Renal cortical epithelial cell (primary cell): ENCODE data around the gene MBOAT1. TPM values are rescaled to one million over a fixed set of nuclear protein-coding genes. Genes with fewer than 3 reads are reported as not detected.

Experiments used
- DNase-seq: peaks from one replicate; pipeline ENCODE4 v3.0.0-alpha.2; 2011; ENCODE audit warnings: low read depth
- total RNA-seq: library from RNA; depleted of rRNA; stranded (reverse); fragments of >200 nt; gene quantifications from 2 replicates; pipeline ENCODE4 v1.2.3, GENCODE V29; 2014

The MBOAT1 gene
- total RNA-seq, 1 donor from 2014 or later = 8.9 TPM

DNA sequence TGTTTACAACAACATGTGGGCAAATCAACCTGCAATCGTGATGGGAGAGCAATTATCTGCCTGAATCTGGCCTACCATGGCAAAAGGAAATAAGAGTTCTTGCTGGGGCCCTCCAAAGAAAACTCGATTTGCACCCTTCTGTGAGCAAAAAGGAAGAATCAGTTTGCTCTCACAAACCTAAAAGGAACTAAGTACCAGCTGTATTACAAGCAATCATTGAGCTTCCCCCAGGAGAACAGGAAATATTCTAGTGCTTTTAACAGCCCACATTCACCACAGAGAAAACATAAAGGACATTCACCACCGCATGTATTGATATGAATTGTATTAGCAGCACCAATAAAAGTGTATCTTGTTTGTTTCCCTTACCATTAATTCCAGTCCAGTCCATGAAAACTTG is 75.0 kb downstream of the MBOAT1 start:
- DNase-seq = no peak

GRCh38 chr6:20135677-20136268 is 76.5 kb downstream of the MBOAT1 start:
- no peak for DNase-seq

DNA sequence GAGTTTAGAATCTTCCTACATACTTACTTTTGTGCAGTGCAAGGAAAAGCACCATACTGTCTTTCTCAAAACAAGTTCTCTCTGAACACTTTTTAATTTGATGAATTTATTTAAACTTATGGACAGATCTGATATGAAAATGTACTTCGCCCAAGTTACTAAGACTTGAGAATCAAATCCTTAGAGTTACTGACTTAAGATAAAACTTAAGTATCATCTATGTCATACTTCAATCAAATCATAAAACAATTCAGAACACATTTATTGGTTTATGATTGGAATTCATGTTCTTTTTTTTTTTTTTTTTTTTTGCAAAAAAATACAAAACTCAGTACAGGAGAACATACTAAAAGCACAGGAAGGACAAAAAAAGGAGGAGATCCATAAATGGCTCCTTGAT is 77.7 kb downstream of the MBOAT1 start:
- DNase-seq = no peak

DNA sequence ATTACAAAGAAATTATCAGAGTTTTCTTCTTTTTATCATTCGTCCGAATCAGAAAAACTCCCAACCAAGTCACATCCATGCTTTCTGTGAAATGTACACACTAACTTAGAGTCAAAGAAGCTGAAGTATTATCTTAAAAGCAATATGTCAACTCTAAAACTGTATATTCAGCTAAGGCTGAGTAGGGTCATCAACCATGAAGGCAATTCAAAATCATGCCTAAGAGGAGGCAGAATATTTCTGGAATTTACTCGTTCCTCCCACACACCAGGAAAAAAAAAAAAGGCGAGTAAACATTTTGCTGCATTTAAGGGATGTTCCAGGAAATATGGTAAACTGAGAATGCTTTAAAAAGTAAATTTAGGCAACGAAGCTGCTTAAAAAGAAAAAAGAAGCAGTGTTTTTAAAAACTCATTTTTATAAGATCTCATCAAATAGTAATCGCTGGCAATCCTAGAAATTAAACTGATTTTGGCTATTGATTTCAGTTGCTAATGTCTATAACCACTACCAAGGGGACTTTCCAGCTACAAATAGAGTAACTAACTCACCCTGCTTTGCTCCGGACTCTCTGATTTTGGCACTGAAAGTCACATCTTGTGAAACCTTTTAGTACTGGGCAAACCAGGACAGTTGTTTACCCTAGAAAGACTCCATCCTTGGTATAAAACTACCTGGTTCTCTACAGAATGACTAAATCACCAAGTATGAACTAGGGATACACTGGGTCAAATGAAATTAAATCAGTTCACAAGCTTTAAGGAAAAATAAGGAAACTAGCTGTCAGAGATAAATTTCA is 82.8 kb downstream of the MBOAT1 start:
- DNase-seq = peak; percentile 18

GRCh38 chr6:20128018-20128417 is 84.3 kb downstream of the MBOAT1 start:
- no peak for DNase-seq

- DNase-seq = peak; percentile 30
Observed at GRCh38 chr6:20126789-20127653, 85.2 kb downstream of the MBOAT1 start.

DNA sequence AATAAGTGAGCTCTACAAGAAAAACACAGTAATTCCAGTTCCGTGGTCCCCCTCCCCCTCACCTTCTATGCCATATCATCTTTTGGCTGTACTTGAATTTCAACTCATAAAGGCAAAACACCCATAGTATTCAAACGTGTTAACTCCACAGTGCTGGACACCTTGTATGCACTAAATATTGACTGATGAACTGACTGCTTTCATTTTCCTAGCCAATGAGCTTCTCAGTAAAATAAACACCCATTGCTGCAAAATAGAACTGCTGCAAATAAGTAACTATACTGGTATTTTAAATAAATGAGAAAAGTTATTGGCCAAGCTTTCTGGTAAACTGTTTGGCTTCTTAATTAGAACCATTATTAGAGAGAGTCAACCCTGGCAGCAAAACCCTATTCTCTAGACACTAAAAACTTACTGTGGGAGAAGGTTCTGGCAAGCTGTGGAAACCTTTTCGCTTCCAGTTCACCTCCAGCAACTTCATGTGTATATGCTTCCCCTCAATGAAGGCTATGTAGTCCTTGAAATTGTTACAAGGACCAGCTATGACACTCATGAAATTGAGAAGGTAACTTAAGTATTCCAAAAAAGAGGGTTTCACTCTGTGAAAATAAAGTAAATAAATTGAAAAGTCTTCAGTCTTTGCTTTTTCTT is 86.0 kb downstream of the MBOAT1 start:
- DNase-seq = no peak

GRCh38 chr6:20124545-20124944 is 87.7 kb downstream of the MBOAT1 start:
- no peak for DNase-seq

- DNase-seq = no peak
Observed at GRCh38 chr6:20119485-20119884, 92.8 kb downstream of the MBOAT1 start.

DNA sequence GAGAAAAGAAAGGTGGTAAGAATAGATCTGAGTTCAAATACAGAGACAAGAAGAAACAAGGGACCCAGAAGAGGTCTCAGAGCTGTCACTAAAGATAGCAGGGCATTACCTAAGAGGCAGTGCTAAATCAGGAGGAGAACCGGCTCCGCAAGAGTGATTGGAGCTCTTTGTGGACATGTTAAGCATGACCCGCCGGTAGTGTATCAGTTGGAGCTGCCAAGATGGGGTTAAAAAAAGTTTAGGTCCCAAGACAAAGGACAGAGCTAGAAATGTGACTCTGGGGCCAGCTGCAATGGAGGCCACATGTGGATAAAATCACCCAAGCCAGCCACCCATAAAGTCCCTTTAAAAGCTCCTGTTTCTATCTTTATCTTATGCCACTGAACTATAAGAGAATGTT is 93.4 kb downstream of the MBOAT1 start:
- no peak for DNase-seq

DNA sequence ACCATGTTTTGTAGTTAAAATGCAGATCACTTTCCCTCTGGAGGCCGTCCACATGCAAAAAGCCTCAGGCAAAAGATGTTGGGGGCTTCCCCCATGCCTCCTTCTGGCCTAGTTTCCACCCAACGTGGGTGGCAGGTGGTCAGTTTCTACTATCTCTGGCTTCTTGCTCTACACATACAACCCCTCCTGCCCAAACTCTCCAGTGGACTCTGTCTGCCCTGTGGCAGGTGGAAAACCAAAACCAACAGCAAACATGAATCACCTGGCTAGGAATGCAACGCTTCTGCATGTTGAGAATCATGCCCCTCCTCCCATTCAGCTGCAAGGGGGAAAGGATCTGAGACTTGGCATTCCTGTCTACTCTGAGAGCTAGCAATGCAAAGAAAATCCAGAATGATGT is 94.8 kb downstream of the MBOAT1 start:
- DNase-seq = peak; percentile 80

GRCh38 chr6:20116792-20117191 is 95.5 kb downstream of the MBOAT1 start:
- no peak for DNase-seq

DNA sequence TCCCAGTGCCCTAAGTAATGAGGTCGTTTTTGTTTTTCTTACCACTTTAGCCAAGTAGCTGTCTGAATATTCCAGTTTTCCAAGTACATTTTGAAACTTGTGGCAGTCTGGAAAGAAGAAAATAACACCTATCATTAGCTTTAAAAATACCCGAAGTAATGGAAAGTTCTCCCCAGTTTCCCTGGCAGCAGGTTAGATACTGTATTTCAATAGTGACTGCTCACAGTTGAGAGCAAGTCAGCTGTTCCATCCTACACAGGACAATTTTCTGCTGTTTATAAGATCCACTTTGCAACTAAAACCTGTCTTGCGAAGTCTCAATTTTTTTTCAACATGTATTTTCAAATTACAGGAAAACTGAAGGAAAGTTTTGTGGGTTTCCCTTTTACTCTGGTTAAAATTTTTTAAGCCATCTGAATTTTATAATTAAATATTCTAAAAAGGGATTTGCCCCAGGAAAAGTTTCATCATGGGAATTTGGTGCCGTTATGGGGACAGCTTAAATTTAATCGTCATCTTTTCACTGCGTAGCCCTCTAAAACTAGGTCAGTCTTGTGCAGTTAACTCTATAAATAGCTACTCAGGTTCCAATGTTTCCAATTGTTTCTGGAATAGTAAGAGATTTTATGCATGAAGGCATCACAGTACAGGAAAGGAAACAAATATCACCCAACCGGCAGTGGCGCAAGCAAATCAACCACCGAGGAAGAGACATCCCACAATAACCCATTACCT is 96.9 kb downstream of the MBOAT1 start:
- no peak for DNase-seq

- no peak for DNase-seq
Observed at GRCh38 chr6:20113649-20114224, 98.5 kb downstream of the MBOAT1 start.

GRCh38 chr6:20112841-20113240 is 99.4 kb downstream of the MBOAT1 start:
- DNase-seq = no peak

DNA sequence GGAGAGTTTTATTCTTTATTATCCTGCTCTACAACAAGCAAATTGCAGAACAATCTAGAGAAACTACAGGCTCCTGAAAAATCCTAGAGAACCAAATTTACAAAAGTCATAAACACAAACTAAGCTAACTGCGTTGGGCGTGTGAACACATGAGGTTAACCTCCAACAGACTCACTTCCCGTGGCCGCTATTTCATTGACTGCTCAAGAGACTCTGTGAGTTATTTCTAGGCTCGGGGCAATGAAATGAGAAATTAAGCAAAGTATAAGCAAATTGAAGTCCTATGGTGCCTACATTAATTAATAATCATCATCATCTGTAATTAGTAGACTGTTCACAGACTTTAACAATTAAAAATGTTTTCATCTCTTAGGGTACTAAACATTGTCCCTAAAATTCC is 100.0 kb downstream of the MBOAT1 start:
- no peak for DNase-seq

DNA sequence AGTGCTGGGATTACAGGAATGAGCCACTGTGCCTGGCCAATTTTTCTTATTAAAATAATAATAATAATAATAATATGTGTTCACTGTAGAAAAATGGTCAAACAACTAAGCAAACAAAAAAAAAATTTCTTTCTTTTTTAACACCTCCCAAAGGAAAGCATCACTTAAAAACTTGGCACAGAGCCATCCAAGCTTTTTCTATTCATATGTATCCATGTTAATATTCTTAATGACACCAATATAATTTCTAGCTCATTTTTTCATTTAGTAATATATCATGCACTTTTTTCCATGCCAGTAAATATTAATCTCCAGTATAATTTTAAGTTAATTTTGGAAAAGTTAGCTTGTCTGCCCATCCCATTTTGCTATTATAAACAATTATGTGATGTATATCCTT is 101.8 kb downstream of the MBOAT1 start:
- no peak for DNase-seq

- DNase-seq = no peak
Observed at GRCh38 chr6:20109526-20109925, 102.7 kb downstream of the MBOAT1 start.

DNA sequence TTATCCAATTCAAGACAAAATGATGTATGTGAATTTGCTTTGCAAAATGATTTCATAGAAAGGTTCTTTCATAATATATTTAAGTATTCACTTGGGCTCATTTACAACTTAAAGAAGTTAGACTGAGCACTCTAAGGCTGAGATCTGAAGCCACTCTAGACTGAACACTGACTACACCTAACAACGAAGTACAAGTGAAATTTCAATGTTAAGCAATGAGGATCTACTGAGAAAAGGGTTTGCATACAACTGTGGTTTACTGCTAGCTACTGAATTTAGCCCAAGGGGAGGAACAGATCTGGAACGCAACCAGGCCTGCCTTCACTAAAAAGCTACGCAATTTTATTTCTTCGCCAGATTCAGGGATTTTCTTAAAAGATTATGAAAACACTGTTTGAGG is 106.4 kb downstream of the MBOAT1 start:
- no peak for DNase-seq

GRCh38 chr6:20104696-20105095 is 107.6 kb downstream of the MBOAT1 start:
- no peak for DNase-seq
